Measurements from ENCODE around the gene CSNK1D. TPM values are rescaled to one million over a fixed set of nuclear protein-coding genes. Genes with fewer than 3 reads are reported as not detected.

Gene CSNK1D
- total and polyA plus RNA-seq, 10 of the 15 experiments (the other 5 are each of a cell fraction or from before 2014, with no cell fraction given): 5.7 to 105 (median 58.1) TPM

- no peak for TF ChIP-seq CTCF (IDR thresholded peaks at IDR 0.05 in 2 of 3, conservative IDR thresholded peaks at IDR 0.05 in 1 of 3; ENCODE audit: control insufficient read depth in 2 of 3, extremely low read depth in 1 of 3, insufficient read depth in 1 of 3, low read depth in 3 of 3, low read length in 3 of 3)
- no peak for TF ChIP-seq BRCA1 (IDR thresholded peaks at IDR 0.05; ENCODE audit: low read depth, low read length)
- no peak; the same call in 1 of the 2 replicates for TF ChIP-seq PKNOX1 (IDR thresholded peaks at IDR 0.05)
- no peak for TF ChIP-seq SMC3 (IDR thresholded peaks at IDR 0.05; ENCODE audit: borderline replicate concordance, low read length)
- no peak for TF ChIP-seq GABPA (IDR thresholded peaks at IDR 0.05; ENCODE audit: low read depth)
- TF ChIP-seq JUNB (IDR thresholded peaks at IDR 0.05): no peak
- TF ChIP-seq PAX5 (IDR thresholded peaks at IDR 0.05; ENCODE audit: borderline replicate concordance, low read depth, low read length): no peak
- TF ChIP-seq PRDM15 (CRISPR knock-in tag; IDR thresholded peaks at IDR 0.05): no peak
- no peak for TF ChIP-seq SRF (IDR thresholded peaks at IDR 0.05; ENCODE audit: low read depth in 2 of 2, low read length in 2 of 2)
- TF ChIP-seq STAT3 (IDR thresholded peaks at IDR 0.05; ENCODE audit: low read depth, low read length): no peak
- no peak for TF ChIP-seq NR2C1 (IDR thresholded peaks at IDR 0.05)
- no peak for TF ChIP-seq E2F4 (IDR thresholded peaks at IDR 0.05; ENCODE audit: low read depth, low read length)
- 0 out of 2 replicates have a peak, but pooled peaks have one; percentile 5 for TF ChIP-seq MAX (IDR thresholded peaks at IDR 0.05; ENCODE audit: low read depth, low read length)
- no peak for TF ChIP-seq ELK1 (IDR thresholded peaks at IDR 0.05; ENCODE audit: low read depth, low read length)
- TF ChIP-seq PML (IDR thresholded peaks at IDR 0.05; ENCODE audit: low read length): no peak
- TF ChIP-seq EGR1 (IDR thresholded peaks at IDR 0.05; ENCODE audit: borderline replicate concordance in 1 of 2, low read depth in 2 of 2, low read length in 2 of 2): no peak
- TF ChIP-seq KDM1A (IDR thresholded peaks at IDR 0.05; ENCODE audit: borderline replicate concordance): no peak
- TF ChIP-seq BHLHE40 (IDR thresholded peaks at IDR 0.05; ENCODE audit: borderline replicate concordance in 1 of 2, low read depth in 2 of 2, low read length in 1 of 2): no peak
- peak; percentile 56; the same call in 1 of the 2 replicates for TF ChIP-seq IKZF1 (conservative IDR thresholded peaks at IDR 0.05)
These were observed 25.3 kb upstream of the CSNK1D start (continued) for GRCh38 chr17:82298538-82299421.

Data from GM12878 (cell line).